PC-3 (cell line): Measurements from ENCODE around the gene DNAJB6.

Experiments used
- CTCF ChIP-seq: fragments of 300-600 bp; sonication (generic); conservative IDR thresholded peaks from 2 replicates; pipeline ENCODE4 v1.5.1; 2017; ENCODE audit warnings: antibody characterized with exemption, low read depth, mild to moderate bottlenecking, low read length
- EZH2phosphoT487 ChIP-seq: fragments of 300-600 bp; sonication (generic); IDR thresholded peaks from 2 replicates; pipeline ENCODE4 v1.6.1; 2018; ENCODE audit warnings: mild to moderate bottlenecking, antibody characterized with exemption, low read length, borderline replicate concordance

GRCh38 chr7:157402388-157402703 is 65.5 kb downstream of the DNAJB6 start:
- TF ChIP-seq CTCF, result no peak
- TF ChIP-seq EZH2phosphoT487, result no peak
